Measurements from ENCODE around the gene HPSE2. TPM values are rescaled to one million over a fixed set of nuclear protein-coding genes. Genes with fewer than 3 reads are reported as not detected.

HPSE2 gene
- total and polyA plus RNA-seq, 2 experiments from 2014 or later: not detected

DNA sequence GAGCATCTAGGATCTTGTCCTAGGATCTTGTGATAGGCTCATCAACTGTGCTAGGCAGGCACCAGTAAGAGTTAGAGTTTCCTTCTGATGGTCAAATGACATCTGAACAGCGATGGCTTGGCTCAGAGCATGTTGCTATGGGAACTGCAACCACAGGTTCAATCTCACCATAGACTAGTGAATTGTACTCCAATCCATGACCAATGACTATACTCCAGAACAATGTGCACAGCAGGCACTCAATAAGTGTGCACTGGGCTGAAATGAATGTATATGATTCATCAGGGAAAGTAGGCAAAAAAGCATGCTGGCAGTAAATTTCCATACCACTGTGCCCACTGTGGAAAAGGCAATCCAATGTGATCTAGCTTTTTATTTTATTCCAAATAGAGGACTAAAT is 625.4 kb downstream of the HPSE2 start:
- 68 to 76% methylated on average over 1 of the region's 1 CpG for WGBS, 2 experiments (ENCODE audit: low coverage in 1 of 2, low lambda C conversion rate in 2 of 2, missing lambda C conversion rate in 2 of 2)
- no peaks in the 10 kb centered on the region for H3K9me2 ChIP-seq (ENCODE audit: insufficient read depth)
- H3K9ac ChIP-seq: no peak overlapping the region
- H3K27ac ChIP-seq: no peak overlapping the region
- in situ Hi-C loops (cut with MboI): no loop called here
- H3K4me1 ChIP-seq (ENCODE audit: insufficient read depth): no peaks in the 10 kb centered on the region
- H3K27me3 ChIP-seq (replicated peaks; ENCODE audit: insufficient read depth): 0 out of 2 replicates have a peak, but pooled peaks cover 5% of the 10 kb centered on the region
- TF ChIP-seq EZH2 (IDR thresholded peaks at IDR 0.05; ENCODE audit: insufficient read depth, poor library complexity, severe bottlenecking) (no peak), EZH2phosphoT487 (IDR thresholded peaks at IDR 0.05; ENCODE audit: insufficient read depth, low read depth) (no peak)
- no peaks in the 10 kb centered on the region for H4K20me1 ChIP-seq (ENCODE audit: insufficient read depth)
- H3K4me3 ChIP-seq: no peak overlapping the region
- DNase-seq: peak; percentile 6
- H3F3A ChIP-seq (ENCODE audit: insufficient read depth): no peaks in the 10 kb centered on the region
- no peak overlapping the region for H2AFZ ChIP-seq
- H3K4me2 ChIP-seq (ENCODE audit: unreplicated experiment): no peak overlapping the region
- H3K9me3 ChIP-seq (ENCODE audit: low read depth): no peaks in the 10 kb centered on the region
- H3K36me3 ChIP-seq (ENCODE audit: low read depth): no peaks in the 10 kb centered on the region
- H3K79me2 ChIP-seq (ENCODE audit: insufficient read depth): no peaks in the 10 kb centered on the region

DNA sequence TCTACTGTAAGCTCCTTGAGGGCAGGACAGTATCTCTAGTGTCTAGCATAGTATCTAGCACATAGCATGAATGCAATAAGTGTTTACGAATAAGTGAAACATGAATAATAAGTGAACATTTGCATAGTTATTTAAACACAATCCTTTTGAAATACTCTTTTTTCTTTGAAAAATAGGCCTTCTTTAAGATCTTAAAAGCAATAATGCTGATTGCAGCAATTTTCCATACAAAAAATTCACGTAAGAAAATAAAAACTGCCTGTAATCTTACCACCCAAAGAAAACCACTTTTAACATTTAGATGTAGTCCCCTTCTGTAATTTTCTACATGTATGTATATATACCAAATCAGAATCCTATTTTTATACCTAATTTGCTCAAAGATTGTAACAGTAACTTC is 626.4 kb downstream of the HPSE2 start:
- Histone ChIP-seq H3K9ac (no peak overlapping the region), H3K27me3 (replicated peaks; ENCODE audit: insufficient read depth) (0 out of 2 replicates have a peak, but pooled peaks cover 5% of the 10 kb centered on the region), H3K9me2 (ENCODE audit: insufficient read depth) (no peaks in the 10 kb centered on the region), H3K79me2 (ENCODE audit: insufficient read depth) (no peaks in the 10 kb centered on the region), H3K9me3 (ENCODE audit: low read depth) (no peaks in the 10 kb centered on the region), H2AFZ (no peak overlapping the region), H3K4me1 (ENCODE audit: insufficient read depth) (no peaks in the 10 kb centered on the region), H4K20me1 (ENCODE audit: insufficient read depth) (no peaks in the 10 kb centered on the region), H3K4me3 (no peak overlapping the region), H3K27ac (no peak overlapping the region), H3K36me3 (ENCODE audit: low read depth) (no peaks in the 10 kb centered on the region), H3F3A (ENCODE audit: insufficient read depth) (no peaks in the 10 kb centered on the region), H3K4me2 (ENCODE audit: unreplicated experiment) (no peak overlapping the region)
- 79 to 88% methylated on average over 2 of the region's 2 CpGs for WGBS, 2 experiments (ENCODE audit: low coverage in 1 of 2, low lambda C conversion rate in 2 of 2, missing lambda C conversion rate in 2 of 2)
- in situ Hi-C loops (cut with MboI): no loop called here
- DNase-seq: no peak
- TF ChIP-seq EZH2phosphoT487 (IDR thresholded peaks at IDR 0.05; ENCODE audit: insufficient read depth, low read depth) (no peak), EZH2 (IDR thresholded peaks at IDR 0.05; ENCODE audit: insufficient read depth, poor library complexity, severe bottlenecking) (no peak)

DNA sequence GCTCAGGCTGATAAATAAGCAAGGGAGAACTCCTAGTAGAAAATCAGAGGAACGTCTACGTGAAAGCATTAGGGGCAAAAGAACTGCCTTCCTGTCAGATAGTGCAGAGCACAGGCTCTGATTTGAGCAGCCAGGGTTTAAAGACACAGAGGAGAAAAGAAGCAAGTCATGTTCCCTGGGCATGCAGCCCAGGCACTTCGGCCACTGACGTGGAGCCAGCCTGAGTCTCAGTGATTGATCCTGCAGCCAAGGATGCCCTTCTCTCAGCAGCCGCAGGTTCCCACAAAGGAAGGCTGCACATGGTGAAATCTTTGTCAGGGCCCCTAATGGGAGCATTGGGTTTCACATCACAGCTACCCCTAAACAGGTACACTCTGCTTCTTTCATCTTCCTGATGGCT is 627.2 kb downstream of the HPSE2 start:
- DNase-seq: peak; percentile 22
- H3F3A ChIP-seq (ENCODE audit: insufficient read depth): no peaks in the 10 kb centered on the region
- H3K4me1 ChIP-seq (ENCODE audit: insufficient read depth): no peaks in the 10 kb centered on the region
- no peak overlapping the region for H3K27ac ChIP-seq
- no peak for TF ChIP-seq EZH2phosphoT487 (IDR thresholded peaks at IDR 0.05; ENCODE audit: insufficient read depth, low read depth)
- TF ChIP-seq EZH2 (IDR thresholded peaks at IDR 0.05; ENCODE audit: insufficient read depth, poor library complexity, severe bottlenecking): no peak
- in situ Hi-C loops (cut with MboI): no loop called here
- H3K4me3 ChIP-seq: no peak overlapping the region
- no peaks in the 10 kb centered on the region for H3K9me3 ChIP-seq (ENCODE audit: low read depth)
- H3K9ac ChIP-seq: no peak overlapping the region
- no peak overlapping the region for H2AFZ ChIP-seq
- no peak overlapping the region for H3K4me2 ChIP-seq (ENCODE audit: unreplicated experiment)
- H3K27me3 ChIP-seq (replicated peaks; ENCODE audit: insufficient read depth): 0 out of 2 replicates have a peak, but pooled peaks cover 5% of the 10 kb centered on the region
- H3K36me3 ChIP-seq (ENCODE audit: low read depth): no peaks in the 10 kb centered on the region
- H3K79me2 ChIP-seq (ENCODE audit: insufficient read depth): no peaks in the 10 kb centered on the region
- WGBS, 2 experiments (ENCODE audit: low coverage in 1 of 2, low lambda C conversion rate in 2 of 2, missing lambda C conversion rate in 2 of 2): 7 to 13% methylated on average over 5 of the region's 5 CpGs
- no peaks in the 10 kb centered on the region for H4K20me1 ChIP-seq (ENCODE audit: insufficient read depth)
- H3K9me2 ChIP-seq (ENCODE audit: insufficient read depth): no peaks in the 10 kb centered on the region

DNA sequence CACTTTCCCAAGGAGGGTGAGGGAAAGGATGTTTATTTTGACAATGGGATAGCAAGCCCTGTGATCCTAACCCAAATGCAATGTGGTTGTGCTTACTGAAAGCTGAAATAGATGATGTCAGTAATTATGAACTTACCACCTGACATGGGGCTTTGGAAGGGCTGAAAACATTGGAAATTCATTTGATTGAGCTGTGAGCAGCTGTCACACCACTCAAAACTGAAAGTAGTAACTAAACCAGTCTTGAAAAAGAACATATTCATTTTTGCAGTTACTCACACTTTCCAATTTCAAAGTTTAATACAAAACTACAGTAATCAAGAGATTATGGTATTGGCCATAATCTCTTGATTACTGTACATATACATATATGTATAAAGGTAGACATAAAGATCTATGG is 633.4 kb downstream of the HPSE2 start:
- no peak overlapping the region for H2AFZ ChIP-seq
- in situ Hi-C loops (cut with MboI): no loop called here
- H3F3A ChIP-seq (ENCODE audit: insufficient read depth): no peaks in the 10 kb centered on the region
- no peaks in the 10 kb centered on the region for H3K36me3 ChIP-seq (ENCODE audit: low read depth)
- H3K4me3 ChIP-seq: no peak overlapping the region
- no peaks in the 10 kb centered on the region for H3K4me1 ChIP-seq (ENCODE audit: insufficient read depth)
- no peaks in the 10 kb centered on the region for H3K79me2 ChIP-seq (ENCODE audit: insufficient read depth)
- no peaks in the 10 kb centered on the region for H3K9me2 ChIP-seq (ENCODE audit: insufficient read depth)
- H3K9me3 ChIP-seq (ENCODE audit: low read depth): no peaks in the 10 kb centered on the region
- no peaks in the 10 kb centered on the region for H3K27me3 ChIP-seq (replicated peaks; ENCODE audit: insufficient read depth)
- H3K9ac ChIP-seq: no peak overlapping the region
- no peaks in the 10 kb centered on the region for H4K20me1 ChIP-seq (ENCODE audit: insufficient read depth)
- no peak for DNase-seq
- TF ChIP-seq EZH2phosphoT487 (IDR thresholded peaks at IDR 0.05; ENCODE audit: insufficient read depth, low read depth): no peak
- TF ChIP-seq EZH2 (IDR thresholded peaks at IDR 0.05; ENCODE audit: insufficient read depth, poor library complexity, severe bottlenecking): no peak
- H3K4me2 ChIP-seq (ENCODE audit: unreplicated experiment): no peak overlapping the region
- no peak overlapping the region for H3K27ac ChIP-seq

DNA sequence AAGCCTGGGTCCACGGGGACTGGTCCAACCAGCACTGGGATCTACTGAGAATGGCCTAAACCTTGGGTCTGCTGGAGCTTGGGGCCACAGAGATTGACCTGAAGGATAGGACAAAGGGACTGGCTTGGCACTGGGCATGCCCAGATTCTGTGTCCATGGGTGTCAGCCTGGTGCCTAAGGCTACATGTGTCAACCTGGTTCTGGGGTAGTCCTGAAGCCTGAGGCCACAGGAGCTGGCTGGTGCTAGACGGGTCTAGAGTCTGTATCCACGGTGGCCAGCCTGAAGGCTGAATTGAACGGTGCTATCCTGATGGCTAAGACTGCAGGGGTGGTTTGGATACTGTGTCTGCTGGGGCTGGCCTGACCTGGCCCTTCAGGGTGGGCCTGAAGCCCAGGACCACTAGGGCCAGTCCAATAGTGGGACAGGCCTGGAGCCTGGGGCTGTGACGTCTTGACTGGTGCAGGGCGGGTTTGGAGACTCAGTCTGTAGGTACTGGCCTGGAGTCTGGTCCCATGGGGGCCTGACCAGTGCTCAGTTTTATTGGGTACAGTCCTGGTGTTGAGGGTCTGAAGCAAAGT is 636.5 kb downstream of the HPSE2 start:
- Histone ChIP-seq H3K9ac (no peak overlapping the region), H3K4me2 (ENCODE audit: unreplicated experiment) (no peak overlapping the region), H3K9me3 (ENCODE audit: low read depth) (no peaks in the 10 kb centered on the region), H3K9me2 (ENCODE audit: insufficient read depth) (no peaks in the 10 kb centered on the region), H3K79me2 (ENCODE audit: insufficient read depth) (no peaks in the 10 kb centered on the region), H3K36me3 (ENCODE audit: low read depth) (no peaks in the 10 kb centered on the region), H3K27me3 (replicated peaks; ENCODE audit: insufficient read depth) (no peaks in the 10 kb centered on the region), H3K27ac (no peak overlapping the region), H3K4me1 (ENCODE audit: insufficient read depth) (no peaks in the 10 kb centered on the region), H3F3A (ENCODE audit: insufficient read depth) (no peaks in the 10 kb centered on the region), H3K4me3 (no peak overlapping the region), H4K20me1 (ENCODE audit: insufficient read depth) (no peaks in the 10 kb centered on the region), H2AFZ (no peak overlapping the region)
- in situ Hi-C loops (cut with MboI): no loop called here
- TF ChIP-seq EZH2phosphoT487 (IDR thresholded peaks at IDR 0.05; ENCODE audit: insufficient read depth, low read depth) (no peak), EZH2 (IDR thresholded peaks at IDR 0.05; ENCODE audit: insufficient read depth, poor library complexity, severe bottlenecking) (no peak)
- 57 to 64% methylated on average over 6 of the region's 6 CpGs for WGBS, 2 experiments (ENCODE audit: low coverage in 1 of 2, low lambda C conversion rate in 2 of 2, missing lambda C conversion rate in 2 of 2)
- no peak for DNase-seq

All from GM23248 (cell line).